Sigmoid colon (tissue), 4 donors: ENCODE data around the gene EHBP1L1.

Experiments used
- CTCF ChIP-seq, 4 experiments: fragments of 450-650 bp in 3 of 4; fragments of 200-600 bp in 1 of 4; IDR thresholded peaks; one replicate each; pipeline ENCODE4 v1.5.1; 2016 to 2019; ENCODE audit warnings: antibody characterized with exemption in 4 of 4, mild to moderate bottlenecking in 3 of 4, moderate library complexity in 2 of 4
- POLR2A ChIP-seq, 2 donors: fragments of 450-650 bp; IDR thresholded peaks; one replicate each; pipeline ENCODE4 v1.6.1; 2016; ENCODE audit warnings: antibody characterized with exemption in 2 of 2, mild to moderate bottlenecking in 2 of 2, moderate library complexity in 2 of 2
- POLR2AphosphoS5 ChIP-seq, 4 donors: sonication (generic); formaldehyde crosslinking; IDR thresholded peaks; one replicate each; pipeline ENCODE4 v1.6.1; 2017; ENCODE audit warnings: antibody characterized with exemption in 4 of 4

DNA sequence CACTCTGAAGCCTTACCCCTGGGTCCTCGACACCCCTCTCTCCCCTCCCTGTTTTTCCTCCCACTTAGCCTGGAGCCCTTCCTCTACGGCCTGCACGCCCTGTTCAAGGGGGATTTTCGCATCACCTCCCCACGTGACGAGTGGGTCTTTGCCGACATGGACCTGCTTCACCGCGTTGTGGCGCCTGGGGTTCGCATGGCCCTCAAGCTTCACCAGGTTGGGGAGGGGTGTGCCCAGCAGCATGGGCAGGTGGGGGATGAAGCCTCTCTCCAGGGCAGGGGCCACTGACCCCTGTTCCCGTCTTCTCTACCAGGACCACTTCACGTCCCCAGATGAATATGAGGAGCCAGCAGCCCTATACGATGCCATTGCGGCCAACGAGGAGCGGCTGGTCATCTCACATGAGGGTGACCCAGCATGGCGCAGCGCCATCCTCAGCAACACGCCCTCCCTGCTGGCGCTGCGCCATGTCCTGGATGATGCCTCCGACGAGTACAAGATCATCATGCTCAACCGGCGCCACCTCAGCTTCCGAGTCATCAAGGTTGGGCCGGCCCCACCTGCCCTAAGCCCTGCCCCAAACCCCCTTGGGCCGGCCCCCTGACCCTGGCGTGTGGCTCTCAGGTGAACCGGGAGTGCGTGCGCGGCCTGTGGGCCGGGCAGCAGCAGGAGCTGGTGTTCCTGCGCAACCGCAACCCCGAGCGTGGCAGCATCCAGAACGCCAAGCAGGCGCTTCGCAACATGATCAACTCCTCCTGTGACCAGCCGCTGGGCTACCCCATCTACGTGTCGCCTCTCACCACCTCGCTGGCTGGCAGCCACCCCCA is 59.3 kb downstream of the EHBP1L1 start:
- TF ChIP-seq POLR2AphosphoS5 (IDR thresholded peaks at IDR 0.05) (no peak), CTCF (IDR thresholded peaks at IDR 0.05) (no peak), POLR2A (IDR thresholded peaks at IDR 0.05) (no peak)
